GM20000 (cell line): ENCODE results near the gene COX4I1.

Experiments
- DNase-seq: peaks from one replicate; pipeline ENCODE4 v3.0.0; 2012; ENCODE audit warnings: low spot score
- CTCF ChIP-seq: IDR thresholded peaks from 2 replicates; pipeline ENCODE4 v1.5.1; 2012; ENCODE audit warnings: mild to moderate bottlenecking, control low read depth; ENCODE audit errors: extremely low read depth, missing control alignments

Gene COX4I1

GRCh38 chr16:85824161-85825135, 25.0 kb downstream of the COX4I1 start:
- no peak for DNase-seq
- no peak for TF ChIP-seq CTCF

GRCh38 chr16:85825326-85825725, 25.8 kb downstream of the COX4I1 start:
- no peak for DNase-seq
- TF ChIP-seq CTCF = peak; percentile 11

- TF ChIP-seq CTCF = no peak
- DNase-seq = no peak
Measured at GRCh38 chr16:85826686-85827247, 27.3 kb downstream of the COX4I1 start.

GRCh38 chr16:85828166-85828565, 28.7 kb downstream of the COX4I1 start:
- no peak for TF ChIP-seq CTCF
- no peak for DNase-seq

DNA sequence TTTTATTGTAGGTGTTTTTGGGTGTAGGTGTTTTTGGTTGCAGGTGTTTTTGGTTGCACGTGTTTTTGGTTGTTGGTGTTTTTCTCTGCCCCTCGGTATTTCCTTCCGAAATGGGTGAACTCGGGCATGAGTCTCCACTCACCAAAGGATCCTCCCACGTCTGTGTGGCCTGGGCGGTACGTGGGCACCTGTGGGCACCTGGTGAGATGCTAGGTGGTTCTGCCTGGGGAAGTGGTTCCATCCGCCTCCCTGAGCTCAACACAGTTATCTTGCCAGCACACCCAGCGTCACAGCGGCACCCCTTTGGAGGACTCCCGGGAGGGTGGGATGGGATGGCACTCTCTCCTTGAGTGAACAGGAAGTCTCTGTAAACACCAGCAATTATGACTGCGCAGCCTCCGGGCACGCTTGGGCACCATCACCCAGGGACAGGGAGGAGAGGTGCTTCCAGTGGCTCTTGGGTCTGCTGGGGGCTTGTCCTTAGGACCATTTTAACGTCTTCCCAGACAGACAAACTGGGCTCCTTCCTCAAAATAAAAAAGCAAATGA, 29.8 kb downstream of the COX4I1 start:
- DNase-seq = no peak
- TF ChIP-seq CTCF = no peak

- DNase-seq = no peak
- no peak for TF ChIP-seq CTCF
Measured at GRCh38 chr16:85829751-85830445, 30.4 kb downstream of the COX4I1 start.
